Adrenal gland (tissue), 12 donors: ENCODE measurements around the gene ZFR2. TPM values are rescaled to one million over a fixed set of nuclear protein-coding genes. Genes with fewer than 3 reads are reported as not detected.

Experiments
- DNase-seq, 7 donors: peaks; one replicate each; pipeline ENCODE4 v3.0.0-alpha.2; 2019 to 2020
- H3K27ac ChIP-seq, 5 donors: fragments of 200-600 bp; sonication (generic) in 4 of 5; 1 replicate in 3 of 5; 2 replicates in 2 of 5; pipeline versions ENCODE4 v1.5.1 to v1.8.0; 2016 to 2020; ENCODE audit warnings: mild to moderate bottlenecking in 1 of 5
- H3K27me3 ChIP-seq: fragments of 200-600 bp; 2 replicates; pipeline ENCODE4 v1.8.0; 2021
- H3K36me3 ChIP-seq, 2 donors: fragments of 200-600 bp; replicated peaks in 1 of 2; 1 replicate in 1 of 2; 2 replicates in 1 of 2; pipeline versions ENCODE4 v1.5.1 to v1.8.0; 2018 to 2022
- H3K4me1 ChIP-seq, 2 donors: fragments of 200-600 bp; replicated peaks in 1 of 2; 1 replicate in 1 of 2; 2 replicates in 1 of 2; pipeline versions ENCODE4 v1.5.1 to v1.8.0; 2018 to 2021
- H3K4me3 ChIP-seq, 4 donors: fragments of 200-600 bp; sonication (generic) in 3 of 4; one replicate each; pipeline ENCODE4 v1.5.1; 2016 to 2018
- H3K9me3 ChIP-seq, 3 donors: fragments of 200-600 bp; sonication (generic) in 1 of 3; replicated peaks in 1 of 3; 1 replicate in 2 of 3; 2 replicates in 1 of 3; pipeline versions ENCODE4 v1.5.1 to v1.8.0; 2016 to 2021
- POLR2A ChIP-seq, 2 donors: fragments of 450-650 bp; IDR thresholded peaks; one replicate each; pipeline ENCODE4 v1.6.1; 2017; ENCODE audit warnings: antibody characterized with exemption in 2 of 2, mild to moderate bottlenecking in 2 of 2, moderate library complexity in 1 of 2
- WGBS, 4 donors: extraction: QIAGEN DNeasy Blood & Tissue Kit in 2 of 4; methylation state at CpG; one replicate each; pipeline versions ENCODE4 v1.1.5 to v1.1.7; 2013 to 2017; 5-methylcytosine and 5-hydroxymethylcytosine counted together
- intact Hi-C, 2 donors: fragments of 100-400 bp; cut with DNase I; formaldehyde crosslinking; loops; one replicate each; pipeline versions ENCODE4 v1.14.1 to v1.15.0; 2022 to 2023
- polyA plus RNA-seq, 3 donors: library from polyadenylated mRNA; stranded (reverse); fragments of 200-250 nt in 2 of 3; fragments of 350-450 nt in 1 of 3; fragmentation: Illumina TruSeq in 1 of 3; extraction: RNeasy Lipid Tissue Mini Kit (QIAGEN cat#74804) in 1 of 3; gene quantifications; one replicate each; pipeline ENCODE4 v1.2.3, GENCODE V29; 2013 to 2014
- total RNA-seq, 9 donors: library from RNA; depleted of rRNA in 4 of 9; stranded (reverse); fragments of >200 nt in 4 of 9; fragments of 120-200 nt in 1 of 9; fragmentation: NEBNext Ultra II Directional in 1 of 9; extraction: Animal tissue kit (Norgen Biotek cat#: 25700) in 1 of 9; gene quantifications; one replicate each; pipeline versions ENCODE4 v1.1.0 to v1.2.4, GENCODE V29; 2013 to 2023
- TF ChIP-seq, protein P1 (sequence below), 6 experiments: fragments of 450-650 bp in 4 of 6; fragments of 200-600 bp in 2 of 6; sonication (generic) in 1 of 6; IDR thresholded peaks; 1 replicate in 5 of 6; 2 replicates in 1 of 6; pipeline versions ENCODE4 v1.5.1 to v1.8.0; 2016 to 2021; ENCODE audit warnings: antibody characterized with exemption in 6 of 6, mild to moderate bottlenecking in 2 of 6, moderate library complexity in 1 of 6
- donor health status: healthy with polysubstance abuse.
- donor health status: Bipolar disorder and iron deficiency.
- donor health status: DM: yes; HTN: yes; CAD: no.
- donor health status: DM: no; HTN: no; CAD: no.
- donor health status: DM: no; HTN: no; CAD: no.
- donor health status: DM: yes; HTN: yes; CAD: no.

Gene ZFR2
- total and polyA plus RNA-seq, 12 donors, result 0.19 to 13.2 (median 1.7) TPM; not detected in 3

DNA sequence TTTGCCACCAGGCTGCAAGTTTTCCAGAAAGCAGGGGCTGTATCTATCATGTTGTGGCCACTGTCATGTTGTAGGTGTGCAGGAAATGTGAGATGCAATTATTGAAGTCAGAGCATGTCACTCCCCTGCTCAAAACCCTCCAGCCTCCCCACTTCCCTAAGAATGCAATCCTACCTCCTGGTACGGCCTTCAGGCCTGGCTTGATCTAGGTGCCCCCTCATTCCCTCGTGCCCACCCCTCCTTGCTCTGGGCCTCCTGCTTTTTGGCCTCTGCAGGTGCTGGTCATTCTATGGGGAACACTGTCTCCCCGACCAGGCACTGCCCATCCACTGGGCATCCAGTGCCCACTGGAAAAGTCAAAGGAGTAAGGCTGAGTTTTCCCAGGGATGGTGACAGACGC is 54.2 kb downstream of the ZFR2 start:
- TF ChIP-seq, protein P1, sequence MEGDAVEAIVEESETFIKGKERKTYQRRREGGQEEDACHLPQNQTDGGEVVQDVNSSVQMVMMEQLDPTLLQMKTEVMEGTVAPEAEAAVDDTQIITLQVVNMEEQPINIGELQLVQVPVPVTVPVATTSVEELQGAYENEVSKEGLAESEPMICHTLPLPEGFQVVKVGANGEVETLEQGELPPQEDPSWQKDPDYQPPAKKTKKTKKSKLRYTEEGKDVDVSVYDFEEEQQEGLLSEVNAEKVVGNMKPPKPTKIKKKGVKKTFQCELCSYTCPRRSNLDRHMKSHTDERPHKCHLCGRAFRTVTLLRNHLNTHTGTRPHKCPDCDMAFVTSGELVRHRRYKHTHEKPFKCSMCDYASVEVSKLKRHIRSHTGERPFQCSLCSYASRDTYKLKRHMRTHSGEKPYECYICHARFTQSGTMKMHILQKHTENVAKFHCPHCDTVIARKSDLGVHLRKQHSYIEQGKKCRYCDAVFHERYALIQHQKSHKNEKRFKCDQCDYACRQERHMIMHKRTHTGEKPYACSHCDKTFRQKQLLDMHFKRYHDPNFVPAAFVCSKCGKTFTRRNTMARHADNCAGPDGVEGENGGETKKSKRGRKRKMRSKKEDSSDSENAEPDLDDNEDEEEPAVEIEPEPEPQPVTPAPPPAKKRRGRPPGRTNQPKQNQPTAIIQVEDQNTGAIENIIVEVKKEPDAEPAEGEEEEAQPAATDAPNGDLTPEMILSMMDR (IDR thresholded peaks at IDR 0.05), result no peak
- no peak for TF ChIP-seq POLR2A (IDR thresholded peaks at IDR 0.05)
- H3K27me3 ChIP-seq, result peaks cover 5% of the 10 kb centered on the region
- 93 to 100% (median 95%) methylated on average over 4 of the region's 4 CpGs for WGBS, 4 donors
- DNase-seq, result no peak
- no peaks in the 10 kb centered on the region for H3K36me3 ChIP-seq
- no peaks in the 10 kb centered on the region for H3K9me3 ChIP-seq
- no peak overlapping the region for H3K27ac ChIP-seq
- H3K4me1 ChIP-seq, result peaks cover 0 to 3% of the 10 kb centered on the region in 2 donors
- intact Hi-C loops, result no loop called here
- no peak overlapping the region for H3K4me3 ChIP-seq

DNA sequence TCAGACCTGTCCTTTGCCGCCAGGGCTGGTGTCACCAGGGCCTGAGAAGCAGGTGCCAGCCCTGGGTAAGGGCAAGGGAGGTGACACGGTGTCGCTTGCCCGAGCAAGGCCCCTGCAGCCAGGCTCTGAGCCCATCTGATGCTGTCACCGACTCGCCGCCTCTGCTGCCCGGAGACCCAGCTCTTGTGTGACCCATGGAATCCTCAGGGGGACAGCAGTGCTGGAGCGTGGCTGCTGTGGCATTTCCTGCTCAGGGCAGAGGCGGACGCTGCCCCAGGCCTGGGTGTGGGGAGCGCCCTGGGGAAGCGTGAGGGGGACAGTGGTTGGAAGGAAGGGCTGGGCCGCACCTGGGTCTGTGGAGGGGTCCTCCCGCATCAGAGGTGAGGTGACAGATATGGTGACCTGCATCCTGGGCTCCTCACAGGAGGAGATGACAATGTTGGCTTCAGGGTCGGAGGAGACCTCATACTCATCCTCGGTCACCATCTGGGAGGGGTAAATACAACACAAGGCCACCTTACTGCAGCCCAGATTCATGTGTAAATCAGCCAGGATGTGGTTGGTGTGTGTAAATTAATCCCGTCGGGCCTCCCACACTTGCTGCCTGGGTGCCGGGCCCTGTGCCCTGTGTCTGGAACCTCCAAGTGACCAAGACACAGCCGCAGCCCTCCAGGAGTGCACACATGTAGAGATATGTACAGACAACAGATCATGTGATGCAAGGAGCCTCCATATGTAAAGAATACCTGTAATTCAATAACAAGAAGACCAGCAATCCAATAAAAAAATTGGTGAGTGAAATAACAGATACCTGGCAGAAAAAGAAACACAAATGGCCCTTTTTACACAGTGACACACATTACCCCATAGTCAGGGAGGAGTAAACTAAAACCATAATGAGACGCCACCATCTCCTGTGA is 55.1 kb downstream of the ZFR2 start:
- WGBS, 4 donors, result 78 to 83% (median 81%) methylated on average over 8 to 22 of the region's 22 CpGs
- no peaks in the 10 kb centered on the region for H3K36me3 ChIP-seq
- peak overlapping the region in 2 of 5 donors; percentile 40 to 54 for H3K27ac ChIP-seq
- H3K4me1 ChIP-seq, result peaks cover 0 to 3% of the 10 kb centered on the region in 2 donors
- no peak for DNase-seq
- intact Hi-C loops, result no loop called here
- no peak overlapping the region for H3K4me3 ChIP-seq
- no peaks in the 10 kb centered on the region for H3K9me3 ChIP-seq
- H3K27me3 ChIP-seq, result peaks cover 5% of the 10 kb centered on the region
- no peak for TF ChIP-seq POLR2A (IDR thresholded peaks at IDR 0.05)

DNA sequence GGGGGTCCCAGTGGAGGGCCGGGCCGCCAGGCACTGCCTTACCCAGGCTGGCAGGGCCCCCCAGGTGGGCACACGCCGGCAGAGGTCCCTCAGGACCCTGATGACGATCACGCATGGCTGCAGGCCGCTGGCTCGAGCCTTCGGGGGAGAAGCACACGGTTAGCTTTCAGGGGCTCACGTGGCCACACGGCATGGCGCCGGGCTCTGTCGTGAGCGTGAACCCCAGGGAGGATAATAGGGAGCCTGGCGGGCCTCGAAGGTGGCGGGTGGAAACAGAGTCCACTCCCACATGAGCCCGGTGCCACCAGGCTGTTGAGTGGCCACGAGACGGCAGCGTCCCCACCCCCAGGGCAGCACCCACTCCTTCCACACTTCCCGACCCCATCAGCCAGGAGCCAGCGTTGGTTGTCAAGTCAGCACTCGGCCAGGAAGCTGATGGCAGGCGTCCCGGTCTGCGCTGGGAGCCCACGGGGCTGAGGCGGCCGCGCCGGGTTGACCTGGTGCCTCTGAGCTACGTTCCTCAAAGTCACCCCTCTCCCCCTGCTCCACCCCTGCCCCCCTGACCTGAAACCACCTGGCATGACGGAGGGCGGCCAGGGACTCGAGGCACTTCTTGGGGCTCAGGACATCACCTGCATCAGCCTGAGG is 58.0 kb downstream of the ZFR2 start:
- intact Hi-C loops, result no loop called here
- H3K36me3 ChIP-seq, result no peaks in the 10 kb centered on the region
- DNase-seq, result peak in 3 of 7 donors; percentile 26 to 34 (median 30)
- peaks cover 5% of the 10 kb centered on the region for H3K27me3 ChIP-seq
- TF ChIP-seq, protein P1 (IDR thresholded peaks at IDR 0.05), result no peak
- TF ChIP-seq POLR2A (IDR thresholded peaks at IDR 0.05), result no peak
- peak overlapping the region in 1 of 5 donors; percentile 34 for H3K27ac ChIP-seq
- 71 to 90% (median 75%) methylated on average over 2 to 38 of the region's 38 CpGs for WGBS, 4 donors
- H3K4me3 ChIP-seq, result no peak overlapping the region
- H3K4me1 ChIP-seq, result peaks cover 0 to 3% of the 10 kb centered on the region in 2 donors
- no peaks in the 10 kb centered on the region for H3K9me3 ChIP-seq

DNA sequence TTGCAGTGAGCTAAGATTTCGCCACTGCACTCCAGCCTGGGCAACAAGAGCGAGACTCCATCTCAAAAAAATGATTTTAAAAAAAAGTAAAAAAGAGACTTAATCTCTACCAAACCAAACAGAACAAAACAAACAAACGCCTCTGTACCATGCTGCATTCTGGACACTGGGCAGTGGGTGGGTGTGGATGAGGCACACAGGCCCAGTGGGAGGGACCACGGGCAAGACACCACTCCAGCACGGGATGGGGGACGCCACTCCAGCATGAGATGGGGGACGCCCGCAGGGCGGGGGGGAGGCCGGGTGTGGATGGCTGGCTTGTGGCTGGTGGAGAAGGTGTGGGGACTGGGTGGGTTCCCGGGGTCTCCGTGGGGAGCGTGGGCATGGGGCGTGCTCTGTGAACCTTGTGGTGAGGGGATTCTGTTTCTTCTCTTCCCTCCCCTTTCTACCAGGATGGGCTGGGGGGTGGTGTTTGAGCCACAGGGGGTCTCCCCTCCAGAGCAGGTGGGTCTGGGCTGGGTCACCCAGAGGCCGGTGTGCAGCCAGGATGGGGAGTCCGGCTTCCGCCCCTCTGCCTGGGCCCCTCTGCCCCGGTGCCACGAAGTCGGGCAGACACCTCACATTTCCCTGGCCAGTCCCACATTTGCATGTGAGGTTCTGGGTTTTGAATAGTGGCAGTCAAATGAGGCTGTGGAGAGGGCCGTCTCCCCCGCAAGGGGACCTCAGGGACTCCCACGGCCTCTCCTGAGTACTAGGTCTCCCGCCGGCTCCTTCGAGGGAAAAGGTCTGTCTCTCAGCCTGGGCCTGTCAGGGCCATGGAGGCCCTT is 58.7 kb downstream of the ZFR2 start:
- H3K9me3 ChIP-seq, result no peaks in the 10 kb centered on the region
- 72 to 77% (median 75%) methylated on average over 10 to 26 of the region's 26 CpGs for WGBS, 4 donors
- peaks cover 5% of the 10 kb centered on the region for H3K27me3 ChIP-seq
- intact Hi-C loops, result no loop called here
- peaks cover 0 to 3% of the 10 kb centered on the region in 2 donors for H3K4me1 ChIP-seq
- TF ChIP-seq, protein P1 (IDR thresholded peaks at IDR 0.05), result no peak
- TF ChIP-seq POLR2A (IDR thresholded peaks at IDR 0.05), result no peak
- H3K27ac ChIP-seq, result no peak overlapping the region
- DNase-seq, result no peak
- no peaks in the 10 kb centered on the region for H3K36me3 ChIP-seq
- H3K4me3 ChIP-seq, result no peak overlapping the region
